ENCODE results near the gene CKAP2L. TPM values are rescaled to one million over a fixed set of nuclear protein-coding genes. Genes with fewer than 3 reads are reported as not detected.

The CKAP2L gene
- total RNA-seq, 1 donor from 2014 or later = not detected

GRCh38 chr2:112776113-112776512, 11.7 kb upstream of the CKAP2L start:
- TF ChIP-seq CTCF (IDR thresholded peaks at IDR 0.05) = no peak
- intact Hi-C loops (cut with DNase I) = no loop called here

GRCh38 chr2:112774536-112775285, 10.3 kb upstream of the CKAP2L start:
- no peaks in the 10 kb centered on the region for H3K27me3 ChIP-seq
- H3K9me3 ChIP-seq = no peaks in the 10 kb centered on the region
- intact Hi-C loops (cut with DNase I) = no loop called here
- no peak overlapping the region for H3K4me3 ChIP-seq
- H3K27ac ChIP-seq = no peak overlapping the region
- no peak for DNase-seq (ENCODE audit: low spot score in 2 of 2)
- H3K4me1 ChIP-seq = no peaks in the 10 kb centered on the region
- H3K36me3 ChIP-seq = no peaks in the 10 kb centered on the region
- no peak for TF ChIP-seq CTCF (IDR thresholded peaks at IDR 0.05)

More at GRCh38 chr2:112776113-112776512, 11.7 kb upstream of the CKAP2L start:
- Histone ChIP-seq H3K9me3 (no peaks in the 10 kb centered on the region), H3K36me3 (no peaks in the 10 kb centered on the region), H3K4me1 (no peaks in the 10 kb centered on the region), H3K27ac (no peak overlapping the region), H3K4me3 (no peak overlapping the region), H3K27me3 (no peaks in the 10 kb centered on the region)
- DNase-seq (ENCODE audit: low spot score in 2 of 2) = no peak

- no peaks in the 10 kb centered on the region for H3K27me3 ChIP-seq
- H3K4me1 ChIP-seq = no peaks in the 10 kb centered on the region
- DNase-seq (ENCODE audit: low spot score in 2 of 2) = no peak
- H3K4me3 ChIP-seq = no peak overlapping the region
- intact Hi-C loops (cut with DNase I) = no loop called here
- H3K27ac ChIP-seq = no peak overlapping the region
- no peaks in the 10 kb centered on the region for H3K36me3 ChIP-seq
- TF ChIP-seq CTCF (IDR thresholded peaks at IDR 0.05) = no peak
- no peaks in the 10 kb centered on the region for H3K9me3 ChIP-seq
These were observed 9.1 kb upstream of the CKAP2L start for GRCh38 chr2:112773556-112773955.

- intact Hi-C loops (cut with DNase I) = no loop called here
- Histone ChIP-seq H3K4me3 (no peak overlapping the region), H3K9me3 (no peaks in the 10 kb centered on the region), H3K36me3 (no peaks in the 10 kb centered on the region), H3K4me1 (no peaks in the 10 kb centered on the region), H3K27ac (no peak overlapping the region), H3K27me3 (no peaks in the 10 kb centered on the region)
- DNase-seq (ENCODE audit: low spot score in 2 of 2) = no peak
- no peak for TF ChIP-seq CTCF (IDR thresholded peaks at IDR 0.05)
These were observed 8.6 kb upstream of the CKAP2L start for GRCh38 chr2:112772911-112773475.

GRCh38 chr2:112772322-112772721, 7.9 kb upstream of the CKAP2L start:
- Histone ChIP-seq H3K36me3 (no peaks in the 10 kb centered on the region), H3K27ac (no peak overlapping the region), H3K27me3 (no peaks in the 10 kb centered on the region), H3K9me3 (no peaks in the 10 kb centered on the region), H3K4me1 (no peaks in the 10 kb centered on the region), H3K4me3 (no peak overlapping the region)
- DNase-seq (ENCODE audit: low spot score in 2 of 2) = no peak
- intact Hi-C loops (cut with DNase I) = no loop called here
- no peak for TF ChIP-seq CTCF (IDR thresholded peaks at IDR 0.05)

All from ascending aorta (tissue), 2 donors.